ENCODE results near the gene IRX2.

DNA sequence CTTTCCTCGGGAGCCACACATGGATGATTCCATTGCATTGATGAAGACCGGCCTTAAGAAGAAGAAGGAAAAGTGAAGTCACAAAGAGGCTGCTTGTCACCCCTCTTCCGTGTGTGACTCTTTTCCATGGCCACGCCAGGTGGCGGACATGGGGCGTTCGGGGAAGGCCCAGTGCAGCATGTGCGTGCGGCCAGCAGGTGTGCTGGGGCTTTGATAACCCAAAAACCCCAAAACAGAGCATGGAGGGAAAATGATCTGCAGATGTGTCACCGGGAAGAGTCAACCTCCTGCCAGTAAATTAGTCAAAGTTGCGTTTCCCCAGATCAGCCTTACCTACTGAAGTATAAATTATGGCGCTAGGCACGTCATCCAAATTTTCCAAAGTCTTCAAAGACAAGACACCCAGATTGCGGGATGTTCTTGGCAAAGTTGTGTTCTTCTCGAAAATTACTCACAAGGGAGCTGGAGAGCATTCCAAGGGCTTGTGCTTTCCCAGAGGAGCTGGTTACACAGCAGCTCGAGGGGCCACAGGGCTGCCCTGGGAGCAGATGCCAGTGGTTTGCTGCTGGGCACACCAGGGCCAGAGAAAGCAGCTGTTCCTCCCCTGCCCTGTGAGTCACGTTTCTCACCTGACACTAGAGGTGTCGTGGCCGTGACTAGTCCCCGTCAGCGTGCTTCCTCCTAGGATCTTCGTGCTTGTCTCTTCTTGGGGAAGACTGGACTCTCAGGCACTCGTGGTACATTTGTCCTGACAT, 53.9 kb downstream of the IRX2 start:
- no peak for TF ChIP-seq POLR2A (IDR thresholded peaks at IDR 0.05)
- TF ChIP-seq, protein P1, sequence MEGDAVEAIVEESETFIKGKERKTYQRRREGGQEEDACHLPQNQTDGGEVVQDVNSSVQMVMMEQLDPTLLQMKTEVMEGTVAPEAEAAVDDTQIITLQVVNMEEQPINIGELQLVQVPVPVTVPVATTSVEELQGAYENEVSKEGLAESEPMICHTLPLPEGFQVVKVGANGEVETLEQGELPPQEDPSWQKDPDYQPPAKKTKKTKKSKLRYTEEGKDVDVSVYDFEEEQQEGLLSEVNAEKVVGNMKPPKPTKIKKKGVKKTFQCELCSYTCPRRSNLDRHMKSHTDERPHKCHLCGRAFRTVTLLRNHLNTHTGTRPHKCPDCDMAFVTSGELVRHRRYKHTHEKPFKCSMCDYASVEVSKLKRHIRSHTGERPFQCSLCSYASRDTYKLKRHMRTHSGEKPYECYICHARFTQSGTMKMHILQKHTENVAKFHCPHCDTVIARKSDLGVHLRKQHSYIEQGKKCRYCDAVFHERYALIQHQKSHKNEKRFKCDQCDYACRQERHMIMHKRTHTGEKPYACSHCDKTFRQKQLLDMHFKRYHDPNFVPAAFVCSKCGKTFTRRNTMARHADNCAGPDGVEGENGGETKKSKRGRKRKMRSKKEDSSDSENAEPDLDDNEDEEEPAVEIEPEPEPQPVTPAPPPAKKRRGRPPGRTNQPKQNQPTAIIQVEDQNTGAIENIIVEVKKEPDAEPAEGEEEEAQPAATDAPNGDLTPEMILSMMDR (IDR thresholded peaks at IDR 0.05), result no peak

All from vagina (tissue), 2 donors.